MCF 10A (cell line): Measurements from ENCODE around the gene ZSWIM8. TPM values are rescaled to one million over a fixed set of nuclear protein-coding genes. Genes with fewer than 3 reads are reported as not detected.

ENCODE experiments used
- BruUV-seq: library from RNA; stranded (reverse); fragments of 400-500 nt; replicated peaks from 2 replicates; lab custom pipeline; 2021; lab: Mats Ljungman, UMichigan
- CTCF ChIA-PET: fragments of 300-600 bp; sonication (Branson Sonifier 250); formaldehyde crosslinking; extraction: SDS; loops from one replicate; lab custom pipeline; 2021; ENCODE audit warnings: antibody characterized with exemption, inconsistent platforms; lab: Yijun Ruan, JAX
- POLR2A ChIA-PET: fragments of 300-600, 350-650 bp; sonication (Branson Sonifier 250); formaldehyde crosslinking; extraction: SDS; loops from one replicate; lab custom pipeline; 2020; ENCODE audit warnings: antibody characterized with exemption, inconsistent platforms; lab: Yijun Ruan, JAX
- DNase-seq: peaks from one replicate; pipeline ENCODE4 v3.0.0-alpha.2; 2018; ENCODE audit not compliant: unreplicated experiment
- H3K27ac Mint-ChIP-seq: one replicate; pipeline ENCODE4 v1.8.0; 2022; ENCODE audit warnings: mild to moderate bottlenecking, low read depth, mixed read lengths; ENCODE audit not compliant: unreplicated experiment
- H3K27me3 Mint-ChIP-seq: one replicate; pipeline ENCODE4 v1.8.0; 2022; ENCODE audit warnings: mixed read lengths; ENCODE audit not compliant: insufficient read depth, unreplicated experiment
- H3K36me3 Mint-ChIP-seq: one replicate; pipeline ENCODE4 v1.8.0; 2022; ENCODE audit warnings: mild to moderate bottlenecking, moderate library complexity, mixed read lengths; ENCODE audit not compliant: insufficient read depth, unreplicated experiment
- H3K4me1 Mint-ChIP-seq: one replicate; pipeline ENCODE4 v1.8.0; 2022; ENCODE audit warnings: mixed read lengths; ENCODE audit not compliant: insufficient read depth, unreplicated experiment
- H3K4me3 Mint-ChIP-seq: one replicate; pipeline ENCODE4 v1.8.0; 2022; ENCODE audit warnings: mild to moderate bottlenecking, moderate library complexity, mixed read lengths; ENCODE audit not compliant: unreplicated experiment
- H3K9me3 Mint-ChIP-seq: one replicate; pipeline ENCODE4 v1.8.0; 2022; ENCODE audit warnings: mixed read lengths; ENCODE audit not compliant: unreplicated experiment
- CTCF ChIP-seq: fragments of 200-600 bp; IDR thresholded peaks from one replicate; pipeline ENCODE4 v1.8.0; 2022; ENCODE audit warnings: antibody characterized with exemption, mild to moderate bottlenecking; ENCODE audit not compliant: unreplicated experiment
- intact Hi-C: fragments of 100-400 bp; cut with micrococcal nuclease; formaldehyde crosslinking; loops from 2 replicates; pipeline ENCODE4 v1.14.1; 2022
- total RNA-seq: library from RNA; stranded (reverse); gene quantifications from 2 replicates; pipeline ENCODE4 v1.2.3, GENCODE V29; 2022

Gene ZSWIM8
- total RNA-seq, 1 experiment from 2014 or later = 84.2 TPM

GRCh38 chr10:73797324-73798025 is 12.1 kb downstream of the ZSWIM8 start:
- no peak for TF ChIP-seq CTCF
- ChIA-PET POLR2A (interaction anchor here (2.5 kb wide), 1 partner anchor 11 kb away, joined by 7 read pairs; no protein-coding TSS in a partner anchor), CTCF (no interaction called here)
- Mint-ChIP-seq H3K36me3 (peaks cover 87% of the 10 kb centered on the region), H3K9me3 (no peaks in the 10 kb centered on the region), H3K27ac (no peak overlapping the region), H3K4me1 (no peaks in the 10 kb centered on the region), H3K4me3 (no peak overlapping the region), H3K27me3 (no peaks in the 10 kb centered on the region)
- no peak for DNase-seq
- no TSS peak for BruUV-seq
- intact Hi-C loops = no loop called here

GRCh38 chr10:73798087-73798486 is 12.7 kb downstream of the ZSWIM8 start:
- TSS peak; percentile 7 for BruUV-seq
- POLR2A ChIA-PET = interaction anchor here (2.5 kb wide), 1 partner anchor 12 kb away, joined by 7 read pairs; no protein-coding TSS in a partner anchor
- DNase-seq = no peak
- CTCF ChIA-PET = no interaction called here
- no peak overlapping the region for H3K27ac Mint-ChIP-seq
- no peaks in the 10 kb centered on the region for H3K4me1 Mint-ChIP-seq
- H3K27me3 Mint-ChIP-seq = no peaks in the 10 kb centered on the region
- no peak for TF ChIP-seq CTCF
- intact Hi-C loops = no loop called here
- H3K36me3 Mint-ChIP-seq = peaks cover 87% of the 10 kb centered on the region
- no peak overlapping the region for H3K4me3 Mint-ChIP-seq
- no peaks in the 10 kb centered on the region for H3K9me3 Mint-ChIP-seq

GRCh38 chr10:73798927-73799560 is 13.6 kb downstream of the ZSWIM8 start:
- ChIA-PET CTCF (no interaction called here), POLR2A (interaction anchor here (0.9 to 2.5 kb wide), 4 partner anchors 11 to 27 kb away, joined by 3 to 7 read pairs (median 6); a partner anchor contains a TSS)
- no peak for TF ChIP-seq CTCF
- no peak for DNase-seq
- Mint-ChIP-seq H3K9me3 (no peaks in the 10 kb centered on the region), H3K4me3 (no peak overlapping the region), H3K27me3 (no peaks in the 10 kb centered on the region), H3K36me3 (peaks cover 87% of the 10 kb centered on the region), H3K27ac (no peak overlapping the region), H3K4me1 (no peaks in the 10 kb centered on the region)
- intact Hi-C loops = no loop called here
- BruUV-seq = no TSS peak

GRCh38 chr10:73799899-73800559 is 14.6 kb downstream of the ZSWIM8 start:
- CTCF ChIA-PET = no interaction called here
- H3K4me1 Mint-ChIP-seq = no peaks in the 10 kb centered on the region
- peaks cover 81% of the 10 kb centered on the region for H3K36me3 Mint-ChIP-seq
- TF ChIP-seq CTCF = no peak
- H3K27me3 Mint-ChIP-seq = no peaks in the 10 kb centered on the region
- no peak for DNase-seq
- no peak overlapping the region for H3K27ac Mint-ChIP-seq
- intact Hi-C loops = no loop called here
- BruUV-seq = no TSS peak
- H3K4me3 Mint-ChIP-seq = no peak overlapping the region
- POLR2A ChIA-PET = interaction anchor here (0.7 to 3.4 kb wide), 5 partner anchors 12 to 199 kb away, joined by 3 to 11 read pairs (median 4); partner anchors contain the start of gene ZSWIM8
- H3K9me3 Mint-ChIP-seq = no peaks in the 10 kb centered on the region
